AG09309 (cell line): ENCODE results near the gene ZNF385B.

Source experiments
- DNase-seq: peaks from one replicate; pipeline ENCODE4 v3.0.0-alpha.2; 2010; ENCODE audit warnings: low read depth
- H3K4me3 ChIP-seq: 2 replicates; pipeline ENCODE4 v1.5.1; 2011; ENCODE audit warnings: mild to moderate bottlenecking, low read depth, low read length, moderate library complexity; ENCODE audit not compliant: control insufficient read depth
- TF ChIP-seq, protein P1 (sequence below): IDR thresholded peaks from 2 replicates; pipeline ENCODE4 v1.5.1; 2011; ENCODE audit warnings: mild to moderate bottlenecking, low read depth, low read length, inconsistent platforms; ENCODE audit not compliant: insufficient read depth, control insufficient read depth; ENCODE audit errors: missing control alignments

Gene ZNF385B

GRCh38 chr2:179746981-179747380 lies 114.4 kb downstream of the ZNF385B start:
- TF ChIP-seq, protein P1, sequence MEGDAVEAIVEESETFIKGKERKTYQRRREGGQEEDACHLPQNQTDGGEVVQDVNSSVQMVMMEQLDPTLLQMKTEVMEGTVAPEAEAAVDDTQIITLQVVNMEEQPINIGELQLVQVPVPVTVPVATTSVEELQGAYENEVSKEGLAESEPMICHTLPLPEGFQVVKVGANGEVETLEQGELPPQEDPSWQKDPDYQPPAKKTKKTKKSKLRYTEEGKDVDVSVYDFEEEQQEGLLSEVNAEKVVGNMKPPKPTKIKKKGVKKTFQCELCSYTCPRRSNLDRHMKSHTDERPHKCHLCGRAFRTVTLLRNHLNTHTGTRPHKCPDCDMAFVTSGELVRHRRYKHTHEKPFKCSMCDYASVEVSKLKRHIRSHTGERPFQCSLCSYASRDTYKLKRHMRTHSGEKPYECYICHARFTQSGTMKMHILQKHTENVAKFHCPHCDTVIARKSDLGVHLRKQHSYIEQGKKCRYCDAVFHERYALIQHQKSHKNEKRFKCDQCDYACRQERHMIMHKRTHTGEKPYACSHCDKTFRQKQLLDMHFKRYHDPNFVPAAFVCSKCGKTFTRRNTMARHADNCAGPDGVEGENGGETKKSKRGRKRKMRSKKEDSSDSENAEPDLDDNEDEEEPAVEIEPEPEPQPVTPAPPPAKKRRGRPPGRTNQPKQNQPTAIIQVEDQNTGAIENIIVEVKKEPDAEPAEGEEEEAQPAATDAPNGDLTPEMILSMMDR: no peak
- no peak overlapping the region for H3K4me3 ChIP-seq
- DNase-seq: no peak

- H3K4me3 ChIP-seq: no peak overlapping the region
- no peak for DNase-seq
- TF ChIP-seq, protein P1: no peak
These were observed 115.7 kb downstream of the ZNF385B start for GRCh38 chr2:179745635-179746256.

DNA sequence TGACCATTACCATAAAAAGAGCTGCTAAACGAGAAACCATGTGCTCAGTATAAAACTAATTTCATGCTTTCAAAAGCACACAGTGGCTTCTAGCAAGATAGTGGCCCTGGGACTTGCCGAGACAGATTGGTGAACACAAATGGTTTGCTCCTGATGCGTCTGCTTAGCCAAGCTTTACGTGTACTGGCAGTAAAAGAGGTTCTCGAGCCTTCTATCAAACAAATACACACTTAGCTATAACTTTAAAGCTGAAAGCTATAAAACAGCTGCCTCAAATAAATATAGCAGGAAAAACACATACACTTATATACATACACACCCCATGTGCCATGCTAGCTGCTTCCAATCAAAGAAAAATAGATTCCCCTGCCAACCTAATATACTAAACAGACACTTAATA lies 117.0 kb downstream of the ZNF385B start:
- DNase-seq: no peak
- H3K4me3 ChIP-seq: no peak overlapping the region
- TF ChIP-seq, protein P1: no peak

- TF ChIP-seq, protein P1: no peak
- DNase-seq: no peak
- H3K4me3 ChIP-seq: no peak overlapping the region
These were observed 120.1 kb downstream of the ZNF385B start for GRCh38 chr2:179741317-179741716.

- H3K4me3 ChIP-seq: no peak overlapping the region
- no peak for DNase-seq
- TF ChIP-seq, protein P1: no peak
These were observed 131.4 kb downstream of the ZNF385B start for GRCh38 chr2:179729966-179730365.

DNA sequence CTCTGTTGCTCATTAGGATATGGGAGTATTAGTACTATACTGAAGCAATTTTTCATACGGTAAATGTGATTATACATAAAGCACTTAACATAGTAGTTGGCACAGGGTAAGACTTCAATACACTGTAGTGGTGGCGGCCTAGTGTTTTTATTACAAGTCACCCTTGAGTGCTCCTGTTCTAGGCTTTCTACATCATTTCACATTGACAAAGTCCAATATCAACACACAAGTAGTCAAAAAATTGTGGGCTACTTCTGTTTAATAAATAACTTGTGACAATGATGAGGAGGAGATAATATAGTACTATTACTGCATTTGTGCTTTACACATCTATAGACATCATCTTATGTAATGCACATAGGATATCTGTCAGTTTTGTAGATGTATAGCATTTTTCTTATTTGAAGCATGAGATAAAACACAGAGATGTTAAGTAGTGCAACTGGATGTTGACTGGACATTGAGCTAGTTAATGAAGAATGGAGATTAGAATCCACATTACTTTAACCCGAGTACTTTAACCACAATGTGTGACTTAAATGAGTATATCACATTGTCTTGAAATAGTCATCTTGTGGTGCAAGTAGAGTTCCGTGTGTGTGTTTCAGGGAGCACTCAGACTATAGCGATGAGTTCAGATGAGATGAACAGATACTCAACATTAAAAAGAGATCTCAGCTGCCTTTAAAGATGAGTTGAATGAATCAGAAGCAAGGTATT lies 134.8 kb downstream of the ZNF385B start:
- DNase-seq: no peak
- TF ChIP-seq, protein P1: no peak
- no peak overlapping the region for H3K4me3 ChIP-seq
